MCF 10A (cell line): ENCODE measurements around the gene NOB1. TPM values are rescaled to one million over a fixed set of nuclear protein-coding genes. Genes with fewer than 3 reads are reported as not detected.

ENCODE experiments used
- BruUV-seq: library from RNA; stranded (reverse); fragments of 400-500 nt; replicated peaks from 2 replicates; lab custom pipeline; 2021; lab: Mats Ljungman, UMichigan
- CTCF ChIA-PET: fragments of 300-600 bp; sonication (Branson Sonifier 250); formaldehyde crosslinking; extraction: SDS; loops from one replicate; lab custom pipeline; 2021; ENCODE audit warnings: antibody characterized with exemption, inconsistent platforms; lab: Yijun Ruan, JAX
- POLR2A ChIA-PET: fragments of 300-600, 350-650 bp; sonication (Branson Sonifier 250); formaldehyde crosslinking; extraction: SDS; loops from one replicate; lab custom pipeline; 2020; ENCODE audit warnings: antibody characterized with exemption, inconsistent platforms; lab: Yijun Ruan, JAX
- DNase-seq: peaks from one replicate; pipeline ENCODE4 v3.0.0-alpha.2; 2018; ENCODE audit not compliant: unreplicated experiment
- H3K27ac Mint-ChIP-seq: one replicate; pipeline ENCODE4 v1.8.0; 2022; ENCODE audit warnings: mild to moderate bottlenecking, low read depth, mixed read lengths; ENCODE audit not compliant: unreplicated experiment
- H3K27me3 Mint-ChIP-seq: one replicate; pipeline ENCODE4 v1.8.0; 2022; ENCODE audit warnings: mixed read lengths; ENCODE audit not compliant: insufficient read depth, unreplicated experiment
- H3K36me3 Mint-ChIP-seq: one replicate; pipeline ENCODE4 v1.8.0; 2022; ENCODE audit warnings: mild to moderate bottlenecking, moderate library complexity, mixed read lengths; ENCODE audit not compliant: insufficient read depth, unreplicated experiment
- H3K4me1 Mint-ChIP-seq: one replicate; pipeline ENCODE4 v1.8.0; 2022; ENCODE audit warnings: mixed read lengths; ENCODE audit not compliant: insufficient read depth, unreplicated experiment
- H3K4me3 Mint-ChIP-seq: one replicate; pipeline ENCODE4 v1.8.0; 2022; ENCODE audit warnings: mild to moderate bottlenecking, moderate library complexity, mixed read lengths; ENCODE audit not compliant: unreplicated experiment
- H3K9me3 Mint-ChIP-seq: one replicate; pipeline ENCODE4 v1.8.0; 2022; ENCODE audit warnings: mixed read lengths; ENCODE audit not compliant: unreplicated experiment
- CTCF ChIP-seq: fragments of 200-600 bp; IDR thresholded peaks from one replicate; pipeline ENCODE4 v1.8.0; 2022; ENCODE audit warnings: antibody characterized with exemption, mild to moderate bottlenecking; ENCODE audit not compliant: unreplicated experiment
- intact Hi-C: fragments of 100-400 bp; cut with micrococcal nuclease; formaldehyde crosslinking; loops from 2 replicates; pipeline ENCODE4 v1.14.1; 2022
- total RNA-seq: library from RNA; stranded (reverse); gene quantifications from 2 replicates; pipeline ENCODE4 v1.2.3, GENCODE V29; 2022

Gene NOB1
- total RNA-seq, 1 experiment from 2014 or later = 110 TPM

- TF ChIP-seq CTCF = no peak
- DNase-seq = no peak
- Mint-ChIP-seq H3K9me3 (no peaks in the 10 kb centered on the region), H3K27ac (no peak overlapping the region), H3K27me3 (no peaks in the 10 kb centered on the region), H3K4me1 (peaks cover 12% of the 10 kb centered on the region), H3K4me3 (no peak overlapping the region), H3K36me3 (peaks cover 56% of the 10 kb centered on the region)
- ChIA-PET CTCF (interaction anchor here (1.1 to 4.2 kb wide), 2 partner anchors 48 to 223 kb away, joined by 3 to 30 read pairs; partner anchors contain the start of gene NOB1), POLR2A (interaction anchor here (1.1 to 3.1 kb wide), 2 partner anchors 17 to 48 kb away, joined by 3 to 10 read pairs; partner anchors contain the start of gene NOB1)
- intact Hi-C loops = no loop called here
- BruUV-seq = no TSS peak
These were observed 47.8 kb downstream of the NOB1 start for GRCh38 chr16:69706975-69707340.

DNA sequence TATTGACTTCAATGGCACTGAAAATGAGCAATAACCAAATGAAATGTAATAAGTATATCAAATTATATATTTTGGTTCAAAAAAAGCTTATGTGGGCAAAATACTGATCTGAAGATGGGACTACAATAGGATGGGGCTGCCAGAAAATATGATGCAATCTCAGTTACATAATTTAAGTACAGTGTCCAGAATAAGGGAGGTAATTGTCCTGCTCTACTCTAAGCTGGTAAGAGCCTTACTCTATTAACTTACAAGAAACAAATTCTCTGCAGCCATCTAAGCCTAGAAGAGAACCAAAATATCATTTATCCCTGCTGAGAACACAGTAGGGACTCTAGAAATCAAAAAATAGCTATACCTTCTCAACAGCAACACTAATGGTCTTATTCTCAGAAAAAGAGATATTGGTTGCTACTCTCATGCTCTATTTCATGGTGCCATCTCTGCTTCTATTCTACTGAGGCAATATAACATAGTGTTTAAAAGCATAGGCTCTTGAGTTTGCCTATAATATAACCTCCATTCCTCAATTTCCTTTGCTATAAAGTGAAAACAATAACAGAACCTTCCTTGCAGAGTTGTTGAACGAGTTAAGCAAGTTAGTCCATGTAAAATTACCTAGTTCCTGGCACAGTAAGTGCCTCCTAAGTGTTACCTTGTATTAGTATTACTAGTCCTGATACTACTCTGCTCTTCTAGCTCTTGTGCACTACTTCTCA is 48.3 kb downstream of the NOB1 start:
- no TSS peak for BruUV-seq
- peaks cover 9% of the 10 kb centered on the region for H3K4me1 Mint-ChIP-seq
- no peak overlapping the region for H3K4me3 Mint-ChIP-seq
- H3K27ac Mint-ChIP-seq = no peak overlapping the region
- POLR2A ChIA-PET = interaction anchor here (0.6 to 3.1 kb wide), 4 partner anchors 17 to 55 kb away, joined by 3 to 10 read pairs (median 4); partner anchors contain the start of genes NOB1 and WWP2
- no peak for TF ChIP-seq CTCF
- H3K36me3 Mint-ChIP-seq = peaks cover 54% of the 10 kb centered on the region
- intact Hi-C loops = no loop called here
- DNase-seq = peak; percentile 53
- H3K27me3 Mint-ChIP-seq = no peaks in the 10 kb centered on the region
- H3K9me3 Mint-ChIP-seq = no peaks in the 10 kb centered on the region
- CTCF ChIA-PET = interaction anchor here (0.5 to 4.2 kb wide), 6 partner anchors 11 to 951 kb away, joined by 3 to 30 read pairs (median 4); partner anchors contain the start of gene NOB1

DNA sequence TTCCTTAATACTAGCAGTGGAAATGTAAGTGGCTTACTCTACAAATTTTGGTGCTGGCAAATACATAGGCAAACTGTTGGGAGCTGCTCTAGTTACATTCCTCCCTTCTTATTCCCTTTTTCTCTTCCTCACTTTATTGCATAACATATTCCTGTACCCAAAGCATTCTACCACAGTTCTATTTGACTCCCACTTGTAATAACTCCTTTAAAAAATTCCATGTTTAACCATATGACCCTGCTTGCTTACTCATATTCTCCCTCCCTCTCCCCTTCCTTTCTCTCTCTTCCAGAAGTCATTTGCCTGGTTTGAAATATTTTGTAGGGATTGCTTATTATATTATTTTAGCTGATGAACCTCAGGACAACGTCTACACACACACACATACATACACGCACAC is 51.1 kb downstream of the NOB1 start:
- CTCF ChIA-PET = interaction anchor here (0.5 to 4.2 kb wide), 6 partner anchors 18 to 157 kb away, joined by 3 to 30 read pairs (median 3); partner anchors contain the start of genes NOB1 and NQO1
- no peaks in the 10 kb centered on the region for H3K4me1 Mint-ChIP-seq
- no peak overlapping the region for H3K4me3 Mint-ChIP-seq
- H3K27ac Mint-ChIP-seq = no peak overlapping the region
- no peaks in the 10 kb centered on the region for H3K27me3 Mint-ChIP-seq
- H3K36me3 Mint-ChIP-seq = peaks cover 59% of the 10 kb centered on the region
- intact Hi-C loops = no loop called here
- POLR2A ChIA-PET = interaction anchor here (0.6 to 3.4 kb wide), 4 partner anchors 8 to 284 kb away, joined by 4 to 18 read pairs (median 6); partner anchors contain the start of genes NQO1 and WWP2
- no peaks in the 10 kb centered on the region for H3K9me3 Mint-ChIP-seq
- BruUV-seq = no TSS peak
- no peak for DNase-seq
- no peak for TF ChIP-seq CTCF

DNA sequence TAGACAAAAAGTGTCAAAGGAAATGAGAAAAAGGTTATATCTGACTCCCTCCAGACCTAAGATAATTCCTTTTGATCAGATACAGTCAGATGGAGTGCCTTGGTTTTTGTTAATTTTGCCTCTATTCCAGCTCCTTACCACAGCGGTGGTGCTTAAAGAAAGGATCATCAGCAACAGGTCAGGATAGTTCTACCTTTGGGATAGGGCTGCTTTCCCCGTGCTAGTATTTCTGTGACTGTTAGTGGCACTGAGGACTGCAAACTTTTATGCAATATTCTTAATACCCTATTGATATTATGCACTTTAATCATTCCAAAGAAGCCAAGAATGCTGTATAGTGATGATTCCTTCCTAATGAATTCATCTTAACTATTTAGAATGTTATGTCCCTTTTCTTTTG is 52.9 kb downstream of the NOB1 start:
- Mint-ChIP-seq H3K36me3 (peaks cover 57% of the 10 kb centered on the region), H3K4me3 (no peak overlapping the region), H3K9me3 (no peaks in the 10 kb centered on the region), H3K4me1 (no peaks in the 10 kb centered on the region), H3K27me3 (no peaks in the 10 kb centered on the region), H3K27ac (no peak overlapping the region)
- ChIA-PET CTCF (interaction anchor here (0.6 to 1.4 kb wide), 2 partner anchors 53 to 302 kb away, joined by 3 to 5 read pairs; partner anchors contain the start of gene NOB1), POLR2A (interaction anchor here (0.6 to 2.6 kb wide), 7 partner anchors 9 to 61 kb away, joined by 3 to 8 read pairs (median 4); partner anchors contain the start of genes NOB1 and WWP2)
- no peak for TF ChIP-seq CTCF
- DNase-seq = no peak
- no TSS peak for BruUV-seq
- intact Hi-C loops = no loop called here
